ENCODE measurements around the gene GRAP.

GRAP gene

DNA sequence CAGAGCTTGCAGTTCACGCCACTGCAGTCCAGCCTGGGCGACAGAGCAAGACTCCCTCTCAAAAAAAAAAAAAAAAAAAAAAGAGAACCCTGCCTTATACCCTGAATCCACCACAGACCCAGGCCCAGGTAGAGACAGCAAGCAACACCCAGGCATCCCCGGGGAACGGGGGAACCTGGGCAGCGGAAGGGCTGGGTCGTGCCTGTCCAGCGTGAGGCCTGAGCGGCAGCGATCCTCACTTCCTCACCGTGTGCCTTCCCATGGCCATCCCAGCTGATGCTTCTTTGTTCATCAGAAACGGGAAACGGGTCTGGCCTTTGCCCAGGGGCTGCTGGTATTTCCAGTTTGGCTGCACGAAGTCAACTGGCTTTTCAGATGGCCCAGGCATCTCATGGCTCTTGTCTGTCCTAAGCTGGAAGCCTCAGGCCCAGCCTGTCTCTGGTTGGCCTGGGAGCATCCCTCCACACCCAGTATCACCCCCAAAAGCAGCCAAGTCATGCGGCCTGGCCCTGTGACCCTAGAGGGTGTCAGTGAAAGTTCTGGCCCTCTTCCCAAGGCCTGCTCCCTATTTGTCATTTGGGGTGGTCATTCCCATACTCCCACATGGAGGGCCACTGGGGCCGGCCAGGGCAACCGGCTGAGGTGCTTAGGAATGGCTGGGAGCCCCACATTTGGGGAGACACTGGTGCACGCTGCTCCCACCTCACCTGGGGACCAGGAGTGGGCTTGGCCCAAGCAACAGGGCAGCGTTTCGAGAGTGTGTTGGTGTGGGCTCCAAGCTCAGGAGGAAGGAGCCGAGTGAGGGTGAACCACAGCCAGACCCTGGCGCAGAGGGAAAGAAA lies 62.3 kb downstream of the GRAP start:
- DNase-seq (ENCODE audit: low read depth in 2 of 2) = no peak

DNA sequence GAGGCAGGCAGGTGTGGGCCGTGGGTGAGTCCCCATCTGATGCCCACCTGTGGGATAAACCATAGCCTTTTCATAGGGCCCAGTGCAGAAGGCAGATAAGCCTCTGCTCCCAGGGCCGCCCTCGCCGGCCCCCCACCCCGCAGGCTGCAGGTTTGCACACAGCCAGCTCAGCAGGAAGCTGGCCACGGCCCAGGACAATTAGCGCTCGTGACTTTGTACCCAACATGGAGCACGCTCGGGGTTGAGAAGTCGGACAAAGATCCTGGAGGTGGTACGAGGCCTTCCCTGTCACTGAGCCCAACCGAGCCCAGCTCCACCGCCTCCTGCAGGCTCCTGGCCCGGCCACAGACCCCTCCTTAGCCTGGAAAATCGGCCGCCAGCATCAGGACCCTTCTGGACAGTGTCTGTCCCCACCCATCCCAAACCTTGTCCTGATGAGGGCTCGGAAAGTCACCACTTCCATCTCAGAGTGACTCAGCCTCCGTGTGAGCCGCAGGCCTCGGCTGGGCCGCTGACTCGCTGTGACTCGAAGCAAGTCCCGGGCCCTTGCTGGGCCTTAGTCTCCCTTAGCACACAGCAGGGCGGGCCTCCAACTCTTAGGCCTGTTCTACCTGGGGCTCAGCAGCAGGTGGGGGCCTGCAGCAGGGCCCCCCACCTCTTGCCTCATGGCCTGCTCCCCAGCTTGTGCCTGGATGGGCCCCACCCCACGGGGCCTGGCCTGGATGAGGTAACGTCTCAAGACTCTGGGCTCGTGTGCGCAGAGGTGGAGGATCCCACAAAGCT lies 64.9 kb downstream of the GRAP start:
- no peak for DNase-seq (ENCODE audit: low read depth in 2 of 2)

GRCh38 chr17:18981335-18981641 lies 65.5 kb downstream of the GRAP start:
- no peak for DNase-seq (ENCODE audit: low read depth in 2 of 2)

DNA sequence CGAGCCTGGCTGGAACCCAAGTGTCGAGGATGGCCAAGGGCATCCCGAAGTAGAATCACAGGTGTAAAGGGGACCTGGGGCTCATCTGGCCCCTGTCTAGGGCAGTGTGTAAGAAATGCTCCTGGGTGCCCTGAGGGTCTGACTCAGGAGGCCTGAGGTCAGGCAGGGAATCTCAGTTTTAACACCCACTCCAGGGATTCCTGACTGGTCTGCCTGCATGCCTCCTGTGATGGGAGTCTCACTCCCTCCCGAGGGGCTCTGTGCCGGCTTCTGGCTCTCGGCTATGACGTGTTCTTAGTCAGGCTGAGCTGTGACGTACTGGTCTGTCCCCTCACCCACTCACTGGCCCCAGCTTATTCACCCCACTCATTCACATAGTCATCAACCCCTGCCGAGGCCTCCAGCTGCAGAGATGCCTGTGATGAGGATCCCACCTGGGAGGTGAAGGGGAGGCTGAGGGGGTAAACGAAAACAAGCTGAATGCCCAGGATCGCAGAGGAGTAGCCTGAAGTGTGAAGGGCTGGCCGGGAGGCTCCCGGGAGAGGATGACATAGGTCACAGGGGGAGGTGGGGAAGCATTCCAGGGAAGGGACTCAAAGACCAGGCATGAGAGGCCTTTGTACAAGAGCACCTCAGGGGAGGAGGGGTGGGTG lies 65.9 kb downstream of the GRAP start:
- no peak for DNase-seq (ENCODE audit: low read depth in 2 of 2)

- no peak for DNase-seq (ENCODE audit: low read depth in 2 of 2)
These were observed 68.1 kb downstream of the GRAP start for GRCh38 chr17:18978655-18979054.

DNA sequence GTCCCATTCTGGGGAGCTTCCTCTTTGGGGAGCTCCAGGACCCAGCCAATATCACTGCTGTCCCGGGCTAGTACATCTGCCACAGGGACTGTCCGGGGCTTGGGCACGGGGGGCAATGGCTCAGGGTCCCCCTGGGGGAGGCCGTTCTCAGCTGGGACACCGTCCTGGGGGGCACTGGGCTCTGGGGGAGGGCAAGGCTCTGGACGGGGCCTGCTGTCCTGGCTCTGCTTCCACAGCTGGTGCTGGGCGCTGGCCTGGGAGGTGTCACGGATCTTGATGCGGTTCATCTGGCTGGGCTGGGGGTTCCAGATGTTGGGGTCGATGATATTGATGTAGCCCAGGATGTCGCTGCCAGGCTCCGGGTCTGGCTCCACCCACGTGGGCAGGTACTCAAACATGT lies 68.7 kb downstream of the GRAP start:
- DNase-seq (ENCODE audit: low read depth in 2 of 2) = no peak

GRCh38 chr17:18977646-18978045 lies 69.1 kb downstream of the GRAP start:
- DNase-seq (ENCODE audit: low read depth in 2 of 2) = no peak

DNA sequence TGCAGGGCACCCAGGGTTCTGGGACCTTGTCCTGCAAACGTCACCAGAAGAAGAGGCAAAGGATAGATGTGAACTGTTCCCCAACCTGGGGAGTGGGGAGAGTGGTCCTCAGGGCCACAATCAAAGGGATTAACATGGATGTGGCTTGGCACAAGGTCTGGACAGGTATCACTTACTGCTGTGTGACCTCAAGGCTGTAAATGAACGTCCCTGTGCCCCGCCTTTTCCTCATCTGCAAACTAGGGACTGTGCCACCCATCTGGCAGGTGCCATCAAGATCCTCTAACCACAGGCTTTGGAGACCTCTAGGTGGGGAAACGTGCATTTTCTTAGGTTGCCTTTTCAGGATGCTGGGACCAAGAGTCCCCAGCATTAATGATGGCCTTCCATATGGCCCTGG lies 69.7 kb downstream of the GRAP start:
- DNase-seq (ENCODE audit: low read depth in 2 of 2) = no peak

GRCh38 chr17:18976201-18976600 lies 70.6 kb downstream of the GRAP start:
- no peak for DNase-seq (ENCODE audit: low read depth in 2 of 2)

DNA sequence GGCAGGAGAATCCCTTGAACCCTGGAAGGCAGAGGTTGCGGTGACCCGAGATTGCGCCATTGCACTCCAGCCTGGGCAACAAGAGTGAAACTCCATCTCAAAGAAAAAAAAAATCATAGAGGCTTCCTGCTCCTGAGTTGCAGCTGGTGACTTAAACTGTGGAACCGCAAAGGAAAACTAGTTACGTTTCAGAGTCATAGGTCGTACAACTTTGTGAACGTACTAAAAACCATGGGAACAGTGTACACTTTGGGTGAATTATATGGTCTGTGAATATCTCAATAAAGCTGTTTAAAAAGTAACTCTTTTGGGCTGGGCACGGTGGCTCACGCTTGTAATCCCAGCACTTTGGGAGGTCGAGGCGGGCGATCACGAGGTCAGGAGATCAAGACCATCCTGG lies 71.2 kb downstream of the GRAP start:
- no peak for DNase-seq (ENCODE audit: low read depth in 2 of 2)

DNA sequence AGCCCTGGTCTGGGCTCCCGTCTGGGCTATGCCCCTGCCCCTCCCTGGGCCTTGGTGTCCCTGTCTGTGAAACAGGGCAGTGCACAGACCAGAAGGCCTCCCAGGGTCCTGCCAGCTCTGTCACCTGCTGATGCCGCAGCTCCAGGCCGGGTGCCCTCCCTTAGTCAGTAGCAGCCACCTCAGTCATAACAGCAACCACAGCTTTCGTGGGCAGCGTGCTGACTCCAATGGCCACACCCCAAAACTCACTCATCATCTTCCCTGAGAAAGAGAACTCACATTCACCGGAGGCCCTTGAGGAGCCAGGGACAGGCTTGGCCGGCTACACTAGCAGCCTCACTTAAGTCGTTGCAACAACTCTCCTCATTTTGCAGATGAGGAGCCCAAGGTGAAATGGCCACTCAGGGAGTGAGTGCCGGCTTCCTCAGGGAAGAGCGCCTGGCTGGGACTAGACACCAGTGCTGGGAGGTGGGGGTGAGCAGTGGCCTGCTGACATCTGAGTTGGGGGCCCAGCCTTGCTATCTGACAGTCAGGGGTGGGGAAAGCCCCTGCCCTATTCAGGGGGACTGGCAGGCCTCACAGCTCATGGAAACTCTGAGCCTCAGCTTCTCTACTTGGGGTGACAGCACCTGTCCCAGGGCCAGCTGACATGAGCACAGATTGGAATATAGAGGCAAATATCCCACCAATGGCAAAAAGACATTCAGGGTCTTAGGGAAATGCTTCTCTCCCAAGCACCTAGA lies 72.2 kb downstream of the GRAP start:
- no peak for DNase-seq (ENCODE audit: low read depth in 2 of 2)

GRCh38 chr17:18971801-18972200 lies 75.0 kb downstream of the GRAP start:
- DNase-seq (ENCODE audit: low read depth in 2 of 2) = no peak

Data from stimulated activated CD4-positive, alpha-beta T cell treated with anti-CD3 and anti-CD28 coated beads, Interleukin-1b, Interleukin-23, amount 100 ng/mL, for 4 hours (primary cell).